MG63 (cell line): ENCODE data around the gene HLCS. TPM values are rescaled to one million over a fixed set of nuclear protein-coding genes. Genes with fewer than 3 reads are reported as not detected.

Source experiments
- DNase-seq: peaks from one replicate; pipeline ENCODE4 v3.0.0-alpha.2; 2020
- H3K27me3 ChIP-seq: fragments of 250-450 bp; sonication (Bioruptor Pico); 2 replicates; pipeline ENCODE4 v1.5.1; 2020; ENCODE audit warnings: mild to moderate bottlenecking, moderate library complexity
- H3K36me3 ChIP-seq: fragments of 250-450 bp; sonication (Bioruptor Pico); 2 replicates; pipeline ENCODE4 v1.5.1; 2020; ENCODE audit warnings: mild to moderate bottlenecking, moderate library complexity
- H3K4me3 ChIP-seq: fragments of 250-450 bp; sonication (Bioruptor Pico); 2 replicates; pipeline ENCODE4 v1.5.1; 2020; ENCODE audit warnings: mild to moderate bottlenecking, moderate library complexity
- H3K9me3 ChIP-seq: fragments of 250-450 bp; sonication (Bioruptor Pico); 2 replicates; pipeline ENCODE4 v1.5.1; 2020; ENCODE audit warnings: mild to moderate bottlenecking, moderate library complexity
- total RNA-seq: library from RNA; depleted of rRNA; stranded (reverse); fragments of >200 nt; shearing (Covaris generic); gene quantifications from 2 replicates; pipeline ENCODE4 v1.2.3, GENCODE V29; 2014; ENCODE audit warnings: low replicate concordance

HLCS gene
- total RNA-seq, 1 experiment from 2014 or later: 5.2 TPM

DNA sequence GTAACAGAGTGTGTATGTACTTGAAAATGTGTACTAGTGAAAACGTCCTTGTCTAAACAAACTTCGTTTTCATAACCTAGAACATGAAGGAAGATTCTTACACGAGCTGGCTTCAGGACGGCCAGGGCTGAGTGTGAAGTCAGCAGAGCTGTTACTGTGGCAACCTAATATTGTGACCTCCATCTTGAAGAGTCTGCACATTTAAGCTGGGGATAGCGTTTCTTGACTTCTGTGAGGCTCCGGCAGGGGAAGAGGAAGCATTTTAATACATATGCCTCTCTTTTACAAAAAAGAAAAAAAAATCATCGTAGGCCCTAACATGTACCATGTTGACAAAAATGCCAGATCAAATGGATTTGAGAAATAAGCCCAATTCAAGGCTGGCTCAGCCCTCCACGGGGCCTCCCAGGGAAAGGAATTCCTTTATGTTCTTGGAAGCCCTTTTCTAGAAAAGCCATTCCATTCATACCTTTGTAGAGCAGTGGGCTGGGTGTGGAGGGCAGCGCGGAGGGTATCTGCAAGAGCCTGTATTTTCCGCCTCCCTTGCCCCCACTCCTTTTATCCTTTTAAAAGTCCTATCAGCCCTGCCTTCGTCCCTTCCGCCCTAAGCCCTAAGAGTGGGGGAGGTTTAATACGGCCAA, 216.4 kb downstream of the HLCS start:
- H3K4me3 ChIP-seq: no peak overlapping the region

DNA sequence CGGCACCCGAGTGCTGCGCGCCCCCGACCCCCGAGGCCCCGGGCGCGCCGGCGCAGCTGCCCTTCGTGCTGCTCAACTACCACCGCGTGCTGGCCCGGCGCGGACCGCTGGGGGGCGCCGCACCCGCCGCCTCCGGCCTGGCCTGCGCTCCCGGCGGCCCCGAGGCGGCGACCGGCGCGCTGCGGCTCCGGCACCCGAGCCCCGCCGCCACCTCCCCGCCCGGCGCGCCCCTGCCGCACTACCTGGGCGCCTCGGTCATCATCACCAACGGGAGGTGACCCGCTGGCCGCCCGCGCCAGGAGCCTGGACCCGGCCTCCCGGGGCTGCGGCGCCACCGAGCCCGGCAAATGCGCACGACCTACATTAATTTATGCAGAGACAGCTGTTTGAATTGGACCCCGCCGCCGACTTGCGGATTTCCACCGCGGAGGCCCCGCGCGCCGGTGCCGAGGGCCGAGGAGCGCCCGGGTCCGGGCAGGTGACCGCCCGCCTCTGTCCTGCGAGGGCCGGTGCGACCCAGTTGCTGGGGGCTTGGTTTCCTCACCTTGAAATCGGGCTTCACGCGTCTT, 218.6 kb downstream of the HLCS start:
- Histone ChIP-seq H3K27me3 (no peaks in the 10 kb centered on the region), H3K4me3 (no peak overlapping the region), H3K9me3 (no peaks in the 10 kb centered on the region), H3K36me3 (peaks cover 30% of the 10 kb centered on the region)
- no peak for DNase-seq

More for the DNA sequence above, 216.4 kb downstream of the HLCS start:
- Histone ChIP-seq H3K36me3 (peaks cover 22% of the 10 kb centered on the region), H3K9me3 (no peaks in the 10 kb centered on the region), H3K27me3 (no peaks in the 10 kb centered on the region)
- DNase-seq: no peak

DNA sequence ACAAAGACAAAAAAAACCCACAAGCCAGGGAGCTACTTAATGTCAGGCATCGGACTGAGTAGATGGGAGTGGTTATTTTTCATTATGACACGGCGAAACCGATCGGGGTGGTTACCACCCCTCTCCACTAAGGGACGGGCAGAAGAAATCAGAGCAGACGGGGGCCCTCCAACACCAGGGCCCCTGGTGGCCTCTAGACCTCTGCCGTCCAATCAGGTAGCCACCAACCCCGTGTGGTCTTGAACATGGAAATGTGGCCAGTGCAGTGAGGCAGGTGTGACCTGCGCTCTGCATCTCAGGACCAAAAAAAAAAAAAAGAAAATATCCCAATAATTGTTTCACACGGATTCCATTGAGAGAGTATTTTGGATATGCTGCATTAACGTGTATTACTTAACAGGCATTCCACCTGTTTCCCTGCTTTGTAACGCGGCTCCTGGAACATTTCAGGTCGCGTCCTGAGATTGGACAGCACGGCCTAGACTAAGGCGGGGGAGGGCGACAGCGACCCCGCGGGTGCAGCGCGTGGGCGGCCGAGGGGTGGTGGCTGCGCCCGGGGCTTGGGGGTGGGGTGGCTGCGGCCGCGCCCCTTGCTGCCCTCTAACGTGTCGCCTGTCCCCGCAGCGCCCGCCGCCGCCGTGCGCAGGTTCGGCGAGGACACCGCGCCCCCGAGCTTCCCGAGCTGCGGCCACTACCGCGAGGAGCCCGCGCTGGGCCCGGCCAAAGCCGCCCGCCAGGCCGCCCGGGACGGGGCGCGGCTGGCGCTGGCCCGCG, 219.2 kb downstream of the HLCS start:
- Histone ChIP-seq H3K9me3 (no peaks in the 10 kb centered on the region), H3K27me3 (no peaks in the 10 kb centered on the region), H3K36me3 (peaks cover 30% of the 10 kb centered on the region), H3K4me3 (no peak overlapping the region)
- DNase-seq: no peak

DNA sequence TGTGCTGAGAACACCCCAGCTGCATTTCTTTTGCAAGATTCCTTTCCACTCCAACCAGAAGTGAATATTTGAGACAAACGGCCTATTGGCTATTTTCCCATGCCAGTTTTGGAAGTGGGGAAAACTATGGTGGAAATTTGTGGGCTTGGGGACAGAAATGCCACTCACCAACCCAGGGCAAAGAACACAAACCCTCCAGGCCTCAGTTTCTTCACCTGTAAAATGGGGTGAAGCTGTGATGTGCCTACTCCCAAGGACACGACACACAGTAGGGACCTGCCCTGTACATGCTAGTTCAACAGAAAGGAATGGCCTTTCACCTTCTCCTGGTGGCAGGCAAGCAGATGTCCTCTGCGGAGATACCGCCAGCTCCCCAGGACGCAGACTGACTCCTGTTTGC, 221.0 kb downstream of the HLCS start:
- H3K27me3 ChIP-seq: no peaks in the 10 kb centered on the region
- H3K9me3 ChIP-seq: no peaks in the 10 kb centered on the region
- peaks cover 37% of the 10 kb centered on the region for H3K36me3 ChIP-seq
- H3K4me3 ChIP-seq: no peak overlapping the region
- DNase-seq: no peak

DNA sequence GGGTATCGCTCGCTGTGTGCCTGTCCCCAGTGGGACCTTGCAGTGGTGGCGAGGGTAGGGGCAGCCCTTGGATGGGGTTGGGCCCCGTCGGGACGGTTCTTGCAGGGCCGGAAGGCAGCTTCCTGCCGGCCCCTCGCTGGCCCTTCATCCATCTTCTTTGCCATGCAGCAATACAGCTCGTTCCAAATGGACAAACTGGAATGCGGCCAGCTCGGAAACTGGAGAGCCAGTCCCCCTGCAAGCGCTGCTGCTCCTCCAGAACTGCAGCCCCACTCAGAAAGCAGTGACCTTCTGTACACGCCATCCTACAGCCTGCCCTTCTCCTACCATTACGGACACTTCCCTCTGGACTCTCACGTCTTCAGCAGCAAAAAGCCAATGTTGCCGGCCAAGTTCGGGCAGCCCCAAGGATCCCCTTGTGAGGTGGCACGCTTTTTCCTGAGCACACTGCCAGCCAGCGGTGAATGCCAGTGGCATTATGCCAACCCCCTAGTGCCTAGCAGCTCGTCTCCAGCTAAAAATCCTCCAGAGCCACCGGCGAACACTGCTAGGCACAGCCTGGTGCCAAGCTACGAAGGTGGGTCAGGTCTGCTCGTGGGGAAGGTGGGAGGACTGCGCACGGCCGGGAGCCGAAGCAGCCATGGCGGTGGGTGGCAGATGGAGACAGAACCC, 221.8 kb downstream of the HLCS start:
- Histone ChIP-seq H3K9me3 (no peaks in the 10 kb centered on the region), H3K4me3 (no peak overlapping the region), H3K27me3 (no peaks in the 10 kb centered on the region), H3K36me3 (peaks cover 33% of the 10 kb centered on the region)
- no peak for DNase-seq

DNA sequence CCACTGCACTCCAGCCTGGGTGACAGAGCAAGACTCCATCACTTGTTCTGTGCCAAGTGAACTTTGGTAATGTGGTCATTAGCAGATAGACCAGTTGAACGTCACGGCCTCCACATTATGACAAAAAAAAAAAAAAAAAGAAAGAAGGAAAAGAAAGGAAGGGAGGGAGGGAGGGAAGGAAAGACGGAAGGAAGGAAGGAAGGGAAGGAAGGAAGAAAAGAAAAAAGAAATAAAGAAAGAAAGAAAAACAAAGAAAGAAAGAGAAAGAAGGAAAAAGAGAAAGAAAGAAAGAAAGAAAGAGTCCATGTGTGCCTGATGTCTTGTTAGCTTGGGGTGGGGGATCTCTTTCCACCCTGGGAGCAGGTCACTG, 222.3 kb downstream of the HLCS start:
- H3K9me3 ChIP-seq: no peaks in the 10 kb centered on the region
- H3K36me3 ChIP-seq: peaks cover 33% of the 10 kb centered on the region
- no peaks in the 10 kb centered on the region for H3K27me3 ChIP-seq
- no peak overlapping the region for H3K4me3 ChIP-seq
- DNase-seq: no peak

DNA sequence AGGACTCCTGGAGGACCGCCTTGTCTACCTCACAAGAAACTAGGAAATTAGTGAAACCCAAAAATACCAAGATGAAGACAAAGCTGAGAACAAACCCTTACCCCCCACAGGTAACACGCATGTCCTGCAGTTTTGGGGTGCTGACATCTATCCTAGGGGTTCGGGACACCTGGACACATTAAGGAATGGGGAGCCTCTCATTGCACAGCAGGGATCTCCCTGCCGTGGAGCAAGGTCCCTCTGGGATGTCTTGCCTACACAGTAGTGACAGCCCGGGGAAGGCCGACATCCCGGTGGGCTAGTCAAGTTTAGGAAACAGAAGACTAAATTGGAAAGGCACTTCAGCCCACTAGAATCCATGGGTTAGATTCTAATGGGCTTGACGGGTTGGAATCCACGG, 223.0 kb downstream of the HLCS start:
- Histone ChIP-seq H3K4me3 (no peak overlapping the region), H3K27me3 (no peaks in the 10 kb centered on the region), H3K36me3 (peaks cover 31% of the 10 kb centered on the region), H3K9me3 (no peaks in the 10 kb centered on the region)
- DNase-seq: no peak

DNA sequence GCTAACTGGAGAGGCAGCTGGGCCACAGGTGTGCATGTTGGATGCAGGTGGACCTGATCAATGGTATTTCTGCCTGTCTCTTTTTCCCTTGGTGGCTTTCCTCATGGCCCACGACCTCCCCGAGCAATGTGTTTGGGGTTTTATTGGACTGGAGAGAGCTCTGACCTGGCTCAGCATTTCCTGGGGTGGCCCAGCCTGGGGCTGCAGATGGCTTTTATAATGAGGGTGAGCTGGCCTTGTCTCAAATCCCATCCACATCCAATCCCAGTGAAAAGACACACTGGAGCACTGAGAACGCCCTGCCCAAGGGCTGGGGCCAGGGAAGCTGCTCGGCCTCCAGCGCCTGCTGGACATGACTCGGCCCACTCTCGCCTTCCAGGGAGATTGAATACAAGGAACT, 223.5 kb downstream of the HLCS start:
- Histone ChIP-seq H3K9me3 (no peaks in the 10 kb centered on the region), H3K4me3 (no peak overlapping the region), H3K27me3 (no peaks in the 10 kb centered on the region), H3K36me3 (peaks cover 29% of the 10 kb centered on the region)
- no peak for DNase-seq

DNA sequence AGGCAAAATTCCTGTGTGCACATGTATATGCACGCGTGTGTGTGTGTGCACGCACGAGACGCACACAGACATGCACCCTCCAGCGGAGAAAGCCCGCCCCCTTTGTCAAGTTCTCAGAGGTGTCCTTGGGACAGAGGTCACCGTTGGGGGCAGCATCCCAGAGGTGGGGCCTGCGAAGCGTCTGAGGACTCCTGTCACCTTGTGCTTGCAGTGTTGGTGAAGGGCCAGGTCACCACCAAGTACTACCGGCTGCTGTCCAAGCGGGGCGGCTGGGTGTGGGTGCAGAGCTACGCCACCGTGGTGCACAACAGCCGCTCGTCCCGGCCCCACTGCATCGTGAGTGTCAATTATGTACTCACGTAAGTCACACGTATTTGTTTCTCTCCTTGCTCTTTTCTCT, 225.0 kb downstream of the HLCS start:
- Histone ChIP-seq H3K9me3 (no peaks in the 10 kb centered on the region), H3K36me3 (peaks cover 29% of the 10 kb centered on the region), H3K27me3 (no peaks in the 10 kb centered on the region), H3K4me3 (no peak overlapping the region)
- DNase-seq: no peak

DNA sequence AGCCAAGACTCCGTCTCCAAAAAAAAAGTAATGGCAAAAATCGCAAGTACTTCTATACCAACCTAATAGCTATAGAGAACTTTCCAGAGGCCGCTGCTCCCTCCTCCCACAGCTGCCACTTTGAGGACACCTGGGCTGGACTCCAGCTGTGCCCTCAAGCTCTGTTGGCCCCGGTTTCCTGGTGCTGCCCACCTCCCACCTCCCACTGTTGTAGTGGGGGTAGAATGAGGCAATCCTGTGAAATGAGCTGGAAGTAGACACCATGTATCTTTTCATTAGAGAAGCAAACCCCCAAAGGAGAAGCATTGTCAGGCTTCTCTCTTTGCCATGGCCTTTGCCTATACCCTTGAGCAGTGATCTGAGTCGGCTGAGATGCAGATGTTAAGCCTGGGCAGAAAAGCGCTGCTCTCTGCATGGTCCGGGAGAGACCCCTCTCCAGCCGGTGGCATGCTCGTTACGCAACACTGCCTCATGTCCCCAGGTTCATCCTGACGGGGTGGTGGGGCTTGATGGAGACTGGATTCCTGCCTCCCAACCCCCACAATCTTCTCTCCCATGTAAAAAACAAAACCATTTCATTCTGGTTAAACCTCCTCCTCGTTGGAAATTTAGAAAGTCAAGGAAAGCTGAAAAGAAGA, 227.9 kb downstream of the HLCS start:
- H3K36me3 ChIP-seq: peaks cover 30% of the 10 kb centered on the region
- H3K9me3 ChIP-seq: no peaks in the 10 kb centered on the region
- H3K27me3 ChIP-seq: no peaks in the 10 kb centered on the region
- H3K4me3 ChIP-seq: no peak overlapping the region
- DNase-seq: no peak

DNA sequence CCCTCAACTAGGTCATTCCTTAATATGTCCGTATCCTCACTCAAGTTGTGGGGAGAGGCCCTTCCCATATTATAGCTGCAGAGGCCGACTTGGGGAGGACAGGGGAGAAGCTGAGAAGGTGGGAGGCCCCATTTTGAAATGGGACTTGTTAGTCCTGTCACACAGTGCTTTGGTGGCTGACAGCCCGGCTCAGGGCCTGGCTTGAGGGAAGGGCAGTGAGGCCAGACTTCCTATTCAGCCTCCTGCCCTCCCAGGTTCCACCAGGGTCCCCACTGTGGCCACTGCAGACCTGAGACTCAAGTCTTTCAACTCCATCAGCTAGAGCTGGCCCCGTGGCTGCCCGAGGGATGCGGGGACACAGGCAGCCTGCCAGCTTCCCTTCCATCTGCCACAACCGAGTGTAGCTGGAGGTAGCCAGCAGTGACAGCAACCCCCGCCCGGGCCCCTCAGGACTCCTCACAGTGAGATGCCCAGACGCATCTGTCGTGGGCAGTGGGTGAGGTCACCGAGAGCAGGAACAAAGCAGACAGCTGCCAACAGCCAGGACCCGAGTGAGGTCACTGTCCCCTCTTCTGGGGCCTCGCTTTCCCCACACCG, 230.6 kb downstream of the HLCS start:
- Histone ChIP-seq H3K4me3 (no peak overlapping the region), H3K9me3 (no peaks in the 10 kb centered on the region), H3K27me3 (no peaks in the 10 kb centered on the region), H3K36me3 (peaks cover 29% of the 10 kb centered on the region)
- DNase-seq: no peak

DNA sequence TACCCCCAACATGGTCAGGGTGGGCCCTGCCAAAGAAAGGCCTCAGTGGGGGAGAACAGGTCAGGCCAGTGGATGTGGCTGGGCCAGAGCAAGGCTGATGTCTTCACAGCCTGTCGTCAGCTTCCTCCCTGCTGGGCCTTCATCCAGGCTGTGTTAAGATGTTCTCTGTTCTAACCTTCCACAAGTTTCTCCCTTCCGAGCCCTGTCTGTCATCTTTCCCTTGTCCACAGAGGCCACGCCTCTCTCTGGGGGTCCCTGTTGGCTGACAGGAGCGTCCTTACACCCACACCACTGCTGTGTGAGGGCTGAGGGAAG, 231.3 kb downstream of the HLCS start:
- H3K36me3 ChIP-seq: peaks cover 27% of the 10 kb centered on the region
- H3K9me3 ChIP-seq: no peaks in the 10 kb centered on the region
- DNase-seq: no peak
- no peaks in the 10 kb centered on the region for H3K27me3 ChIP-seq
- H3K4me3 ChIP-seq: no peak overlapping the region

DNA sequence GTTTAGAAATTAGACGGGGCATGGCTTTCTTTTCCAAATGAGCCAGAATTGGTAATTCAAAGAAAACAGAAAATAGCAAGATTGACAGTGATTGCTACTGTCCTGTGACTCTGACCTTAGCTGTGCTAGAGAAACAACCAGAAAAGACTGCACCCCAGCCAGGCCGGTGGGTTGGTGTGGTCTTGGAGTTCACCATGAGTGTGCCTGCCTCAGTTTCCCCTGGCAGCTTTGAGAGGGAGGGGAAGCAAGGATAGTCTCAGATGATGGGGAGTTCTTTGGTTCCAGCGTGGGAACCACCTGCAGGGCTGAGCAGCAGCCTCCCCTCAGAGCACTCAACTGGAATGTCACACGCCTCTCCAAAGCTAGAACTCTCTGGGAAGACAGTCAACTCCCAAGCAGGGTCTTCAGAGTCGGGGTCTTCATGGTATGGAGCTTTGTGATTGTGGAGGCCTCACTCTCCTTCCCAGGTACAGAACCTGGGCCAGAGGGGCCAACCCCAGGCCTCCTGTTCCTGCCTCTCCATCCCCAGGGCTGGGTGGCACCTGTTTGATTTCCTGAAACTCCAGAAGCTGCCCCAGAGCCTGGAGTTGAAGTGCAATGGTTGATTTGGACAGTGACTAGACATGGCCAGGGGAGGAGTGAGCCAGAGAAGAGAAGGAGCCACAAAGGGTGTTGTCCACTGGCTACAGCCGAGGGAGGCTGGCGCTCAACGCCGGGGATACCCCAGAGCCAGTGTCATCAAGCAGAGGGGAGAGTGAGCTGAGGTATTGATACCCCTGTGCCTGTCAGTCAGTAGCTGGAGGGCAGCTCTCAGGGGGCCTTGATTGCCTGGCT, 231.9 kb downstream of the HLCS start:
- Histone ChIP-seq H3K9me3 (no peaks in the 10 kb centered on the region), H3K36me3 (peaks cover 31% of the 10 kb centered on the region), H3K4me3 (no peak overlapping the region), H3K27me3 (no peaks in the 10 kb centered on the region)
- no peak for DNase-seq

DNA sequence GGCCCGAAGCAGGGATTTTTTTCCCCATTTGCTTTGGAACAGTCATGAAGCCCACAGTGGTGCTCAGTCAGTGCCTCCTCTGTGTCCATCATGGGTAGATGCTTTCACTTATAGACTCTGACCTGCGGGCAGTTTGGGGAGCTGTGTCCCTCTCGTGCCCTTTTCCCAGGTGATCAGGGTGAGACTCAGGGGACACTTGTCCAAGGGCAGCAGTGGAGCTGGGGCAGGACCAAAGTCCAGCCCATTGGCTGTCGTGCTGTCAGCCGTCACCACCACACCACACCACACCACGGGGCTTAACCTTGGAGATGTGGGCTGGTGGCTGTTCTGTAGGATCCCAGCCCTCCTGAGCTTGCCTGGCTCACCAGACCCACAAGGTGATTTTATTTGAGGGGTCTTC, 232.6 kb downstream of the HLCS start:
- DNase-seq: no peak
- Histone ChIP-seq H3K36me3 (peaks cover 27% of the 10 kb centered on the region), H3K27me3 (no peaks in the 10 kb centered on the region)

DNA sequence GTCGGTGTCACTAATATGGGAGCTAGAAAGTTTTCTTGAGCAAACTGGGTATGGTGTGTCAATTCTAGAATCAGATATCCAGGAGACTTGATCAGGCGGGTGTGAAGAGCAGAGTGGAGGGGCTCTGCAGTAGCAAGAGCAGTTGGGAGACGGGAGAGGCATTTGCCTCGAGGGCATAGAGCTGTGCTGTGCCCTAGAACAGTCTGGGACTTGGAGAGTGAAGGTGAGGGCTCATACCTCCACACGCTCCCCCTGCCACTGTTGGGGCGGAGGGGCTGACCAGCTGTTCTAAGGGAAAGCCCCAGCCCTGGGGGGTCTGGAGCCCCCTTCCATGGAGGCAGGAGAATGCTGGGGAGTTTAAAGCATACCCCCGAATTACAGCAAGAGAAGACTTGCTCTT, 233.7 kb downstream of the HLCS start:
- Histone ChIP-seq H3K4me3 (no peak overlapping the region), H3K27me3 (no peaks in the 10 kb centered on the region), H3K36me3 (peaks cover 27% of the 10 kb centered on the region), H3K9me3 (no peaks in the 10 kb centered on the region)
- DNase-seq: no peak

More for the DNA sequence above, 232.6 kb downstream of the HLCS start:
- no peak overlapping the region for H3K4me3 ChIP-seq
- no peaks in the 10 kb centered on the region for H3K9me3 ChIP-seq

DNA sequence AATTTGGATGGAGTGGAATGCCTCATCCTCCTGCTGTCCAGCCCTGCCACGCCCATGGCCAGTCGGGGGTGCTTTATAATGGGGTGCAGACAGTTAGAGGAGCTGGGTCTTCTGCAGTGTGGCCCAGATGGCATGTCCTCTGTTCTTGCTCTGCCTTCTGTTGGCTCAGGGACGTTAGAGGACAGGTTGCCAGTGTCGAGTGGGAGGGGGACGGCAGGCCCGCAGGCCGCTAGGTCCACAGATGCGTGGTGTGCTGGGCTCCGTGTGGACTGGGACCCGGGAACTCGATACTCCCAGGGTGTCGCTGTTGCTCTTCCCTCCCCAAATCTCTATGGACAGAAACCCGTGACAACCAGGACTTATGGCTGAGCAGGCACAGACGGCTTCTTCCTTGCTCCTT, 234.3 kb downstream of the HLCS start:
- peaks cover 28% of the 10 kb centered on the region for H3K36me3 ChIP-seq
- DNase-seq: no peak
- H3K4me3 ChIP-seq: no peak overlapping the region
- no peaks in the 10 kb centered on the region for H3K27me3 ChIP-seq
- no peaks in the 10 kb centered on the region for H3K9me3 ChIP-seq
